ENCODE data around the gene NR3C1. TPM values are rescaled to one million over a fixed set of nuclear protein-coding genes. Genes with fewer than 3 reads are reported as not detected.

Gene NR3C1
- total RNA-seq, 1 experiment from 2014 or later = 11.5 TPM

DNA sequence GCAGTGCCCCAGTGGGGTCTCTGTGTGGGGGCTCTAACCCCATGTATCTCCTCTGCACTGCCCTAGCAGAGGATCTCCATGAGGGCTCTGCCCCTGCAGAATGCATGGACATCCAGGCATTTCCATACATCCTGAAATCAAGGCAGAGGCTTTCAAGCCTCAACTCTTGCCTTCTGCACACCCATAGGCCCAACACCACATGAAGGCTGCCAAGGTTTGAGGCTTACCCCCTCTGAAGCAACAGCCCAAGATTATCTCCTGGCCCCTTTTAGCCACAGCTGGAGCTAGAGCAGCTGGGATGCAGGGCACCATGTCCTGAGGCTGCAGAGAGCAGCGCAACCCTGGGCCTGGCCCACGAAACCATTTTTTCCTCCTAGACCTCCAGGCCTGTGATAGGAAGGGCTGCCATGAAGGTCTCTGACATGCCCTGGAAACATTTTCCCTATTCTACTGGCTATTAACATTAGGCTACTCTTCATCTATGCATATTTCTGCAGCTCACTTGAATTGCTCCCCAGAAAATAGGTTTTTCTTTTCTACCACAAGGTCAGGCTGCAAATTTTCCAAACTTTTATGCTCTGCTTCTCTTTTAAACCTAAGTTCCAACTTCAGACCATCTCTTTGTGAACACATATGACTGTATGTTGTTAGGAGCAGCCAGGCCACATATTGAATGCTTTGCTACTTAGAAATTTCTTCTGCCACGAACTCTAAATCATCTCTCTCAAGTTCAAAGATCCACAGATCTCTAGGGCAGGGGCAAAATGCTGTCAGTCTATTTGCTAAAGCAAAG, 18.4 kb downstream of the NR3C1 start:
- DNase-seq (ENCODE audit: low read depth, low spot score) = no peak
- in situ Hi-C loops (cut with HindIII; ENCODE audit: low pct_unique_long_range_greater_than_20kb, low sequenced_read_pairs) = loop anchor here (25.0 kb wide), 1 partner anchor 173 kb away; no protein-coding TSS in a partner anchor

DNA sequence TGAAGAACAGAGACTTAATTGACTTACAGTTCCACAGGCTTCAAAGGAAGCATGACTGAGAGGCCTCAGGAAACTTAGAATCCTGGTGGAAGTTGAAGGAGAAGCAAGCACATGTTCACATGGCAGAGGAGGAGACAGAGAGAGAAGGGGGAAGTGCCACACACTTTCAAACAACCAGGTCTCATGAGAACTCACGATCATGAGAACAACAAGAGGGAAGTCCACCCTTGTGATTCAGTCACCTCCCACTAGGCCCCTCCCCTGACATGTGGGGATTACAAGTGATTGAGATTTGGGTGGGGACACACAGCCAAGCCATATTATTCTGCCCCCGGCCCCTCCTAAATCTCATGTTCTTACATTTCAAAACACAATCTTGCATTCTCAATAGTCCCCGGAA, 19.5 kb downstream of the NR3C1 start:
- in situ Hi-C loops (cut with HindIII; ENCODE audit: low pct_unique_long_range_greater_than_20kb, low sequenced_read_pairs) = loop anchor here (25.0 kb wide), 1 partner anchor 172 kb away; no protein-coding TSS in a partner anchor

DNA sequence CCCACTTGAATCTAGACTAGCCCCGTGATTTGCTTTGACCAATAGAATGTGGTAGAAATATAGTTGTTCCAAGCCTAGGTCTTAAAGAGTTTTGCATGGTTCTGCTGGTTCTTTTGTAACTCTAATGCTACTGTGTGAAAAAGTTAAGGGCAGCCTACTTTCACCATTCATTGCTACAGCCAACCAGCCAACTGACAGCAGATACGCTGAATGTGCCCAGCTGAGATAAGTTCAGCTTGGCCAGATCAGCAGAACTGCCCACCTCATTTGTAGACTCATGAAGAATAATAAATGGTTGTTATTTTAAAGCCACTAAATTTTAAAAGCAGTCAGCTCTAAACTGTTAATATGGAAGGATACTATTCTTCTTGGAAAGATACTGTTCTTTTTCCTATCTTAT, 23.9 kb downstream of the NR3C1 start:
- in situ Hi-C loops (cut with HindIII; ENCODE audit: low pct_unique_long_range_greater_than_20kb, low sequenced_read_pairs) = loop anchor here (25.0 kb wide), 1 partner anchor 167 kb away; no protein-coding TSS in a partner anchor

More for the DNA sequence above, 19.5 kb downstream of the NR3C1 start:
- no peak for DNase-seq (ENCODE audit: low read depth, low spot score)

DNA sequence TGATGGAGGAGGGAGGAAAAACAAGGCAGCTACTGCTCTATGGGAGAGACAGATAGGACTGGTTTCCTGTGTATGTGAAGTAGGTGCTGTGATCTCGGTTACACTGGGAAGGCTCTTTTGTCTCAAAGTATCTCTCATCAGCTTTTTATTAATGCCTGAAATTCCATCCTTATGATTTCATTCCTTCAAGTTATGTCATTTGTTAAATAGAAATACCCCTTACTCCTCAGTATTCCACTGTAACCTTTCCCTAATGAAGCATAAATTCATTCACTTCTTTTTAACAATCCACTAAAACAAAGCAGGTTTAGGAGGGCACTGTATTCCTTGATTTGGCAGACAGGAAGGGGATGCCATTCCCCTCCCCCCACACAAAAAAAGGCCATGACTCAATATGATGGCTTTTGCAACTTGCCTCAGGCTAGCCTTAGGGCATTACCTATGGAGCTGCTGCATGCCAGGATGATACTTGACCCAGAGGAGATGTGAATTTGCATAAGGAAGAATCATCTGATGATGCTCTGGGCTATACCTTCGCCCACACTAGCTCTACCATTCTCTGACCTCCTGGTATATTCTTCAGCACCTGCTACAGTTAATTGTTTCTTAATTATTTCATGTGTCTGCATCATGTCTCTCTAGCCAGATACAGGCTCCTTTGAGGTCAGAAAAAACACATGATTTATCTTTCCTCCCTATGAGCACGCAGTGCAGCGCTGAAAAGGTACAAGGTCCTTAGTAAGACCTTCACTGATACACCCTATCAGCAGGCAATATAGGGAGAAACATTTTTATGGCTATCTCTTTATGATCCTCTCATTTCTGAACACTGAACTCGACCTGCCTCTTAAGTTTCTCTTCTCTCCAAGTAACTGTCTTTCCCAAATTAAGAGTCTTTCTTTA, 26.3 kb downstream of the NR3C1 start:
- in situ Hi-C loops (cut with HindIII; ENCODE audit: low pct_unique_long_range_greater_than_20kb, low sequenced_read_pairs) = loop anchor here (25.0 kb wide), 1 partner anchor 165 kb away; no protein-coding TSS in a partner anchor
- DNase-seq (ENCODE audit: low read depth, low spot score) = no peak

More for the DNA sequence above, 23.9 kb downstream of the NR3C1 start:
- DNase-seq (ENCODE audit: low read depth, low spot score) = no peak

DNA sequence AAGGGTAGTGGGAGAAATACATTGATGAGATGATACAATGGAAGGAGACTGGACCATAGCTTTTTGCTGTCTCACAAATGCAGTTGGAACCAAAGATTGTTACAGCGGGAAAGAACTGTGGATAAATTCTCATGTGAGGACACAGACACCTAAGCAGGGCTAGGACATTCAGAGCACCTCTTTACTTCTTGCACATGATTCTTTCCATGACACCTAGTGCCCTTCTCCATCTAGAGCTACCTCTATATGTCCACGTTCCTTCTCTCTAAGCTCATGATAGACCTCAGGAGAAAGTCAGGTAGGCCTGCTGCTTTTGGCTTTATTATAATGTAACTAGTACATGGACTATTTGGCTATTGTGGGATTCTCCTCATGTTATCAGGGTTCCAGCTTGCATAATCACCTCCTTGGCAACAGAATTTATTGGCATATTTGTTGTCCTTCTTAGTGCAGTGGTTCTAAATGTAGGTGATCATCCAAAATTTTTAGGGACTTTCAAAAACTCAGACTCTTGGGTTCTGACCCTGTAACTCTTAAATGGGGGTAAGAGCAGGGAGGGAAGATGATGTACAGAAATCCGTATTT, 27.2 kb downstream of the NR3C1 start:
- in situ Hi-C loops (cut with HindIII; ENCODE audit: low pct_unique_long_range_greater_than_20kb, low sequenced_read_pairs) = loop anchor here (25.0 kb wide), 1 partner anchor 164 kb away; no protein-coding TSS in a partner anchor
- DNase-seq (ENCODE audit: low read depth, low spot score) = no peak

DNA sequence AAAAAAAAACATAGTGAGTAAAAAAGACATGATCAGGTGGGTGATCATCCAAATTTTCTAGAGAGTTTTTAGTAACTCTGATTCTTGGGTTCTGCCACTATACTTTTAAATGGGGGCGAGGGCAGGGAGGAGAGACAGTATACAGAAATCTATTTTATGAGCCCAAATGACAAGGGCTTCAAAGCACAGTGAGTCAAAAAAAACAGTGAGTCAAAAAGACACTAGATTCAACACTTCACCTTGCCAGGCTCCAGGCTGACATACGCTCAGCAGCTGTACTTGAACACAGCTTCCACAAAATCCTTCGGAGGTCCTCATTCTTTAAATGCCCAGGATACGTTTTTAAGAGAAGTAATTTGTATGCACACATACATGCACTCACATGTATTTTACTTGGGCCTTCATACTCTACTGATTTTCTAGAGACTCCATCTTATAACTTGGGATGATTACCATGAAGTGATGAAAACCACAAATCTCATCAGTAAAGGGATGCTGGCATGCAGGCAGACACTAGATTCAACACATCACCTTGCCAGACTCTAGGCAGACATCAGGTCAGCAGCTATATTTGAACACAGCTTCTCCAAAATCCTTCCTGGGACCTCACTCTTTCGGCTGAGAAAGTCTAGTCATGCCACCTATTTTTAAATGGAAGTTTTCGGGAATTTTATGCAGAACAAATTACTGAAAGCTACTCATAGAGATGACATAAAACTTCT, 28.8 kb downstream of the NR3C1 start:
- in situ Hi-C loops (cut with HindIII; ENCODE audit: low pct_unique_long_range_greater_than_20kb, low sequenced_read_pairs) = loop anchor here (25.0 kb wide), 1 partner anchor 162 kb away; no protein-coding TSS in a partner anchor
- no peak for DNase-seq (ENCODE audit: low read depth, low spot score)

DNA sequence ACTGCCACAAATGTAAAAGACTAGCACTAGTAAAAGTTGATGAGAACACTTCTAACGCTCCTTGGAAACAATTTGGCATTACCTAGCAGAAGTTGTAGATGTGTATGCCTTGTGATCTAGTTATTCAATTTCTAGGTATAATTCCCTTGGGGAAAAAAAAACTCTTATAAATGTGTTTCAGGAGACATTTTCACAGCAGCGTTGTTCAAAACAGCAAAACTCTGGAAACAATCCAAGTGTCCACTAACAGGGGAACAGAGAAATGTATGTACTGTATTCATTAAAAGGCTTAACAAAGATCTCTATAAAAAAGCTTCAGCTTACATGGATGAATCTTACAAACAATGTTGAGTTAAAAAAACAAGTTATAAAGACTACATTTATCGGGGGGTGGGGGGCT, 30.4 kb downstream of the NR3C1 start:
- in situ Hi-C loops (cut with HindIII; ENCODE audit: low pct_unique_long_range_greater_than_20kb, low sequenced_read_pairs) = no loop called here
- no peak for DNase-seq (ENCODE audit: low read depth, low spot score)

DNA sequence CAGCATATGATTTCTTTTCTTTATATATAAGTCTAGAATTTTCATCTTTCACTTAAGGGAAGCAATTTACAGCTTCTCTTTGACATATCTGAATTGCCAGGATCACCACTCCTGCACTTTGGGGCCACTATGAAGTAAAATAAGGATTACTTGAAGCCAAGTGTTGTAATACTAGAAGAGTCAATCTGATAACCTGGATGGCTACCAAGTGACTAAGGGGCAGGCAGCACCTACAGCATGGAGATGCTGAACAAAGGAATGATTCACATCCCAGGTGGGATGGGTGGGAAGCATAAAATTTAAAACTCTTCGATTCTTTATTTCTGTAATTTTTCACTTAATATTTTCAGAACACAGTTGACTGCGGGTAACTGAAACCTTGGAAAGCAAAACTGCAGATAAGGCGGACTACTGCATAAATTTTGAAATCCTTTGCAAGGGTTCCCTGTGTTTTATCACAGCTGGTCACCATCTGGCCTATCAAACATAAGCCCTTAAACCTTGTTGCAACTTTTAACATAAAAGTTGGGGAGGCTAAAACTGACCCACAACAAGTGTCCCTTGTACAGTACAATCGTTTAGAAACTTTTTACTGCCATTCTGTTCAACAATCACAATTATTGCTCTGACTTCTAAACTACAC, 31.2 kb downstream of the NR3C1 start:
- in situ Hi-C loops (cut with HindIII; ENCODE audit: low pct_unique_long_range_greater_than_20kb, low sequenced_read_pairs) = no loop called here
- DNase-seq (ENCODE audit: low read depth, low spot score) = no peak

DNA sequence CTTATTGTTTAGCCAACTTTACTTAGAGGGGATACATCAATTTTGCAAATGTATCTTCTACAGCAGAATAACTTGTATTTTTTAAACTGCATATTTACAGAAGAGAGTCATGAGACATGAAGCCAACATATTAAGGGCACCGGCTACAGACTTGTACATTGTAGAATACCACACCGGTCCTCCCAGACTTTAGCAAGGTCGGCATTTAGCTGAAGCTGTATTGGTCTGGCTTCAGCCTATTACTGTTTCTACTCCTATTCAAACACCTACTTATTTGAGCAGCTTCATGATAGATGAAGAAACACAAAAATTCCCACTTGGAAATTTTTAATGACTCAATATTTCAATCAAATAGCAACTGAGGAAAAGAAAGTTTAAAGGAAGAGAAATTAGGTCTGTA, 33.0 kb downstream of the NR3C1 start:
- in situ Hi-C loops (cut with HindIII; ENCODE audit: low pct_unique_long_range_greater_than_20kb, low sequenced_read_pairs) = no loop called here
- no peak for DNase-seq (ENCODE audit: low read depth, low spot score)

DNA sequence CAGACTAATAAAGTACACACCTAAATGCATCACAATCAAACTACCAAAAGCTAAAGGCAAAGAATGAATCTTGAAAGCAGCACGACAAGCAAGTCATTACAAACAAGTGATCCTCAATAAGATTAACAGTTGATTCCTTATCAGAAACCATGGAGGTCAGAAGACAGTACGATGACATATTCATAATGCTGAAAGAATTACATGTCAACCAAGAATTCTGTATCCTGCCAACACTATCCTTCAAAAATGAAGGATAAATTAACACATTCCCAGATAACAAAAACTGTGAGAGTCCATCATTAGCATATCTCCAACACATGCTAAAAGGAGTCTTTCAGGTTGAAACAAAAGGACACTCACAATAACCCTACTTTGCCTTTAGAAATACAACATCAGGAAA, 39.4 kb downstream of the NR3C1 start:
- in situ Hi-C loops (cut with HindIII; ENCODE audit: low pct_unique_long_range_greater_than_20kb, low sequenced_read_pairs) = no loop called here
- no peak for DNase-seq (ENCODE audit: low read depth, low spot score)

DNA sequence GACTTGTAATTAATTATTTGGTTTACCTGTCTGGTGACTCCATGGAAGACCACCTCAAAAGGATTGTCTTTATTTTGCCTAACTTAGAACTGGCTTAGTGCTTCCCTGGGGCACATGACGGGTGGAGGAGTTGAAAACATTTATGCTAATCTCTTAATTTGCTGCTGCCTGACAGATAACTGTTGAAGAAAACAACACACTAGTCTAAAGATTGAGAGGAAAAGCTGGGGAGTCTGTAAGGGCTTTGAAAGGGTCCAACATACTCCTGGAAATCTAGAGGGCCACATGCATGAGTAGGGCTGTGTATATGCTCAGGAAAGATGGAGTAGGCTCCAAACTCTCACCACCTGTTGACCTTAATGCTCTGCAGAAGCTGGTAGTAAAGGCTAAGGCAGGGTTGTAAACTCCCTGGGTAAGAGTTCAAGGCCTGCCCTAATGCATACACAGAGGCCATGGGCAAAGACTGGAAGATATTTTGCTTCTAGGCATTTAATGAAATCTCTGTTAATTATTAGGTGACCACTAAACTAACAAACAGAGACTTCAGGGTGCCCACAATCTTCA, 40.7 kb downstream of the NR3C1 start:
- in situ Hi-C loops (cut with HindIII; ENCODE audit: low pct_unique_long_range_greater_than_20kb, low sequenced_read_pairs) = no loop called here
- DNase-seq (ENCODE audit: low read depth, low spot score) = no peak

DNA sequence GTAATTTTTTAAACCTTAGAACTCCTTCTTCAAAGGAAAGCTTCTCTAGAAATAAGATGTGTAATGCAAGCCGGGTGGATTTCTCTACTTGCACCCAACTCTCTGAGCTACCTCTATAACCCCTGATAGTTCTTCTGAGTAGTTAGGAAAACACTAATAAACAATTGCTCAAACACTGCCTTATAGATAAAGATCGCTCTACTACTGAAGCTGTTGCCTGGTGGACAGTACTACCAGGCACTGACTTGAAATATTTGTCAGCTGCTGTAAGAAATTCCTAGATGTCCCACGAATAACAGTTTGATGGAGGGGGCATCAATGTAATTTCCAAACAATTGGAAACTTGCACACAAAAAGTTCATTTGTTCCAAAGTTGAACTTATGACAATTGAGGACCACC, 42.0 kb downstream of the NR3C1 start:
- DNase-seq (ENCODE audit: low read depth, low spot score) = no peak
- in situ Hi-C loops (cut with HindIII; ENCODE audit: low pct_unique_long_range_greater_than_20kb, low sequenced_read_pairs) = no loop called here

DNA sequence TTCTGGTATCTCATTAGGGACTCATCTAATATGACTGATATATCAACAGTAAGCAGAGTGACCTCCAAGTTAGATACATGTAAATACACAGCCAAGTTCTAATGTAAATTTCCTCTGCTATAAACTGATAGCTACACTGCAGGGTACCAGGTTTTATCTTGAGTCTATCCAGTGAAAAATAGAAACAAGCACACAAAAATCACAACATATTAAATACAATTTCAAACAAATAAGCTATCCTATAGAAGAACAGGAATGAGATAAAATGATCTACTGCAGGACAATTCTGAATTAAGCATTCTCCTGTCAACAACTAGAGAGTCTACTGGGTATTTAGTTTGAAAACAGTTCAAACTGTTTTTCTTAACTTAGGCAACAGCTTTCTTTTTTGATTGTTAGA, 42.7 kb downstream of the NR3C1 start:
- in situ Hi-C loops (cut with HindIII; ENCODE audit: low pct_unique_long_range_greater_than_20kb, low sequenced_read_pairs) = no loop called here
- no peak for DNase-seq (ENCODE audit: low read depth, low spot score)

DNA sequence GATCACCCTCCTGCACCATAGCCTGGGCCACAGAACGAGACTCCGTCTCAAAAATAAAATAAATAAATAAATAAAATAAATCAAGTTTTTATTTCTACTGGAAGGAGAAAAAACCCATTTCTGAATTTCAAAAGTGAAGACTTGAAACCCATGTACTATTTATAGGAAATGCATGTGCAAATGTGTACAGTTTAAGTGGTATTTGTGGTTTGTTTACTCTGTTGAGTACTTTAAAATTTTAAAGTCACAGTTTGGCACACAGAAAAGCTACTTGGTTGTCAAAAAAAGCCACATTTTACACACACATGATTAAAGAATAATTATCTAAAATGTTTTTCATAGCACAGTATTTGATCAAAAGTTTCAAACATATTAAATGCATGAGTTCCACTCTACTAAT, 43.6 kb downstream of the NR3C1 start:
- no peak for DNase-seq (ENCODE audit: low read depth, low spot score)
- in situ Hi-C loops (cut with HindIII; ENCODE audit: low pct_unique_long_range_greater_than_20kb, low sequenced_read_pairs) = no loop called here

DNA sequence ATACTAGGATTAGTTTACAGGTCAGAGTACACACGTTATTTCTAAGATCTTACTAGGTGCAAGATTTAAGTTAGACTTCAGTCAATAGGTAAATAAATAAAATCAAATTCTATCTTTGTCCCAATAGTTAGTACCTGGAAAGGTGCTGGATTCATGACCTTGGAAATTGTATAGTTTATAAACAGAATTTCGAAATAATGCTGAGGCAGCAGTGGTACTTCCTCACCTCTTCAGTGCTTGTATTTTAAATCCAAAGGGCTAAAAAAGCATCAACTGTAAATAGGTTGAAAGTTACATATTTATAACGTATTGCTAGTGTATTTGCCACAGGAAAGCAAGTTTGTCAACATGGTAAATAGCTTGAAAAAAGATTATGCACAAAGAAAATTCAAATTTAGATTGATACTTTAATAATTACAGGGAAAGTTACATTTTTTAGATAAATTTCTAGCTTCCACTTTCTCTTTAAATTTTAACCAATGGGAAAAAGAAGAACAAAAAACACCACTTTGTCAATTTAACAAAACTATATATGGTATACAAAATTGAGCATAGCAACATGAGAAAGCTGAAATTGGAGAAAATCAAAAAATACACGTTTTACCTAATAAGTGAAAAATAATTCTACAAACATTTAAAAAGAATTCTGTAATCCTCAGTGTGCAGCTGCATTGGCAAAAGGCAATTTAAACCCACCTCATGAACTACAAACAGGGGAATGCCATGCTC, 46.5 kb downstream of the NR3C1 start:
- in situ Hi-C loops (cut with HindIII; ENCODE audit: low pct_unique_long_range_greater_than_20kb, low sequenced_read_pairs) = no loop called here
- DNase-seq (ENCODE audit: low read depth, low spot score) = no peak

DNA sequence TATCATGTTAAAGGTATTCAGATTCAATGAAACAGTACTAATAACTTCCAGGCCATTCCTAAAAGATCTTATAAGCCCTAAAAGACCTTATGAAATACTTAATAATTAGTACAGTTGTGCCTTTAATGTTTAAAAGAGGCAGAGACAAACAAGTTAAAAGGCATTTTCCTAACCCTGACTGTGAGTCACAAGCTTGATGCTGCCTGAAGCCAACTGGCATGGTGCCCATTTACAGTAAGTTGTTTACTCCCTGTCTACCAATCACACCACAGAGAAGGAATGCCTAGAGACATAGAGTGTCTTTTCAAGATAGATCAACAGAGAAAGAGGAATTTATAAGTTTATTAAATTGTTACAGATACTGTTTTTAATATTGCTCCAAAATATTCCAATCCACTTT, 47.8 kb downstream of the NR3C1 start:
- in situ Hi-C loops (cut with HindIII; ENCODE audit: low pct_unique_long_range_greater_than_20kb, low sequenced_read_pairs) = no loop called here

More for the DNA sequence above, 47.8 kb downstream of the NR3C1 start:
- DNase-seq (ENCODE audit: low read depth, low spot score) = peak; percentile 95
